Nasal cavity respiratory epithelium epithelial cell of viscerocranial mucosa (primary cell): ENCODE data around the gene ZNF43. TPM values are rescaled to one million over a fixed set of nuclear protein-coding genes. Genes with fewer than 3 reads are reported as not detected.

ENCODE experiments used
- total RNA-seq: library from RNA; depleted of rRNA; stranded (reverse); fragments of >200 nt; gene quantifications from 2 replicates; pipeline ENCODE4 v1.2.3, GENCODE V29; 2014

ZNF43 gene
- total RNA-seq: 1.0 and 3.5 TPM in 2 replicates

DNA sequence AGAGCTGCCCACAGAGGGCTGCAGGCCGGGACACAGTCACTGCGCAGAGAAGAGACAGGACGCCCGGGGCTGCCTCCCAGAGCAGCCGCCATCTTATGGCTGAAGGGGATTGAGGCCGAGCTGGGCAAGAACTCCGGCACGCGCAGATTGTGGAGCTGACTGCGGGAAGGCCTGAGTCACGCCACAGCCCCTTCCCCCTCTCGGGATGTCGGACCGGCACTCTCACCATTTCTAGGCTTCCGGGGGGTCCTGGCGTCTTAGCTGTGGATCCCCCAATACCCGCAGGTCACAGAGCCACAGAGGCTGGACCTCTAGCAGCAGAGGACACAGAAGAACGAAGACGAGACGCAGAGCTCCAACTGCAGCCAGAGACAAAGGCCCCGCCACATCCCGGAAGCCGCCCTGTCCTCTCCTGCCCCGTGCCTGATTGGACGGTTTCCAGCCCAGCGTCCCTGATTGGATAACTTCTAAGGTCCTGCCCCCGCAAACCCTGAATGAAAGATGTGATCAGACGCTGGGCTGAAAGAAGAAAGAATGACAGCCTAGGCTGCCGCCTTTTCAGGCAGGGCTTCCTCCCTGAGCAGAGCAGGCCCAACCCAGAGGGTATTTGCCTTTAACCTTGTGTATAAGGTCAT lies at the start of gene ZNF43:
TSS of gene ZNF43 (minus strand) at position 373 of the 635 bp plus-strand sequence. CDS start at position 229, 144 bp downstream.

GRCh38 chr19:21767065-21767800 lies 68.7 kb downstream of the ZNF43 start, which contains the start of gene ZNF100:
Gene ZNF100 (minus strand): TSS chr19:21767579. CDS start chr19:21767429, 150 bp downstream.

Other genes with a start within 250 kb of the ZNF43 start
- gene ZNF100, start 68.6 kb downstream of the ZNF43 start, total RNA-seq: 1.0 and 4.2 TPM in 2 replicates
- 1.1 and 1.4 TPM in 2 replicates for gene ZNF208, start 174.8 kb upstream of the ZNF43 start, total RNA-seq
- gene ZNF257, start 216.3 kb upstream of the ZNF43 start, total RNA-seq: 0.34 and 0.78 TPM in 2 replicates